Smooth muscle cell of the brain vasculature (primary cell): ENCODE results near the gene HOXA6.

ENCODE experiments used
- DNase-seq: peaks from one replicate; pipeline ENCODE4 v3.0.0-alpha.2; 2012; ENCODE audit warnings: low read depth, low spot score

HOXA6 gene

GRCh38 chr7:27098578-27099451 is 48.8 kb downstream of the HOXA6 start:
- no peak for DNase-seq

GRCh38 chr7:27097686-27098577 is 49.6 kb downstream of the HOXA6 start:
- DNase-seq: no peak

- DNase-seq: no peak
Observed at GRCh38 chr7:27096768-27097514, 50.6 kb downstream of the HOXA6 start.

GRCh38 chr7:27095897-27096767 is 51.4 kb downstream of the HOXA6 start, which contains the start of gene HOXA1:
TSS of gene HOXA1 (minus strand) at chr7:27096000. CDS start at chr7:27095912, 88 bp downstream.
- no peak for DNase-seq
